WTC11 (cell line): ENCODE results near the gene AK5. TPM values are rescaled to one million over a fixed set of nuclear protein-coding genes. Genes with fewer than 3 reads are reported as not detected.

ENCODE experiments used
- ATAC-seq: fragments of 200-7000 bp; cut with Tn5 transposase; 2 replicates; pipeline ENCODE4 v1.10.0; 2021; ENCODE audit warnings: mild to moderate bottlenecking, moderate library complexity
- CTCF ChIA-PET: fragments of 300-600 bp; sonication (Branson Sonifier 250); formaldehyde crosslinking; loops from one replicate; lab custom pipeline; 2021; ENCODE audit warnings: antibody characterized with exemption; lab: Charles Lee
- POLR2A ChIA-PET: fragments of 350-600 bp; sonication (Branson Sonifier 250); formaldehyde crosslinking; loops from one replicate; lab custom pipeline; 2021; ENCODE audit warnings: antibody characterized with exemption; lab: Charles Lee
- DNase-seq: peaks from one replicate; pipeline ENCODE4 v3.0.0; 2021; ENCODE audit warnings: low spot score
- H3K27ac Mint-ChIP-seq: 2 replicates; pipeline ENCODE4 v1.8.0; 2021; ENCODE audit warnings: mixed read lengths
- H3K27me3 Mint-ChIP-seq: 2 replicates; pipeline ENCODE4 v1.8.0; 2021; ENCODE audit warnings: low read depth, mild to moderate bottlenecking, moderate library complexity, mixed read lengths
- H3K36me3 Mint-ChIP-seq: 2 replicates; pipeline ENCODE4 v1.8.0; 2021; ENCODE audit warnings: mixed read lengths
- H3K4me1 Mint-ChIP-seq: 2 replicates; pipeline ENCODE4 v1.8.0; 2022; ENCODE audit warnings: mixed read lengths
- H3K4me3 Mint-ChIP-seq: 2 replicates; pipeline ENCODE4 v1.8.0; 2021; ENCODE audit warnings: mild to moderate bottlenecking, moderate library complexity, mixed read lengths
- H3K9me3 Mint-ChIP-seq: 2 replicates; pipeline ENCODE4 v1.8.0; 2021; ENCODE audit warnings: mixed read lengths
- CBFB ChIP-seq: sonication (generic); formaldehyde crosslinking; IDR thresholded peaks from 2 replicates; pipeline ENCODE4 v1.8.1; 2022; ENCODE audit warnings: mild to moderate bottlenecking, low read depth, missing genetic modification reagents
- CREB1 ChIP-seq: sonication (generic); formaldehyde crosslinking; IDR thresholded peaks from 2 replicates; pipeline ENCODE4 v1.8.0; 2023; ENCODE audit warnings: mild to moderate bottlenecking, missing genetic modification reagents
- ELF4 ChIP-seq: sonication (generic); formaldehyde crosslinking; IDR thresholded peaks from 2 replicates; pipeline ENCODE4 v1.8.1; 2022; ENCODE audit warnings: low read depth, mild to moderate bottlenecking, moderate library complexity, missing genetic modification reagents
- ETV6 ChIP-seq: sonication (generic); formaldehyde crosslinking; IDR thresholded peaks from 2 replicates; pipeline ENCODE4 v1.8.1; 2022; ENCODE audit warnings: mild to moderate bottlenecking, missing genetic modification reagents
- FOXK1 ChIP-seq: sonication (generic); formaldehyde crosslinking; IDR thresholded peaks from 2 replicates; pipeline ENCODE4 v1.8.0; 2022; ENCODE audit warnings: mild to moderate bottlenecking, moderate library complexity, missing genetic modification reagents
- GRHL2 ChIP-seq: fragments of 250-450 bp; sonication (Bioruptor Pico); IDR thresholded peaks from 2 replicates; pipeline ENCODE4 v1.8.0; 2022; ENCODE audit warnings: mild to moderate bottlenecking, moderate library complexity; ENCODE audit not compliant: insufficient replicate concordance, severe bottlenecking
- MXD4 ChIP-seq: fragments of 250-450 bp; sonication (Bioruptor Pico); IDR thresholded peaks from 2 replicates; pipeline ENCODE4 v1.8.0; 2021; ENCODE audit warnings: mild to moderate bottlenecking, moderate library complexity, borderline replicate concordance
- MYBL2 ChIP-seq: sonication (generic); formaldehyde crosslinking; IDR thresholded peaks from 2 replicates; pipeline ENCODE4 v1.8.1; 2023; ENCODE audit warnings: mild to moderate bottlenecking, moderate library complexity, missing genetic modification reagents
- NR3C1 ChIP-seq: sonication (generic); formaldehyde crosslinking; conservative IDR thresholded peaks from 2 replicates; pipeline ENCODE4 v1.8.1; 2023; ENCODE audit warnings: low read depth, mild to moderate bottlenecking, missing genetic modification reagents
- RELA ChIP-seq: sonication (generic); formaldehyde crosslinking; IDR thresholded peaks from 2 replicates; pipeline ENCODE4 v1.8.1; 2022; ENCODE audit warnings: missing genetic modification reagents, mild to moderate bottlenecking, borderline replicate concordance
- SMAD3 ChIP-seq: sonication (generic); formaldehyde crosslinking; IDR thresholded peaks from 2 replicates; pipeline ENCODE4 v1.8.0; 2022; ENCODE audit warnings: missing genetic modification reagents, mild to moderate bottlenecking, borderline replicate concordance
- TCF7 ChIP-seq: sonication (generic); formaldehyde crosslinking; IDR thresholded peaks from 2 replicates; pipeline ENCODE4 v1.8.0; 2022; ENCODE audit warnings: mild to moderate bottlenecking, low read depth, missing genetic modification reagents, moderate library complexity
- TP53 ChIP-seq: sonication (generic); formaldehyde crosslinking; IDR thresholded peaks from 2 replicates; pipeline ENCODE4 v1.8.1; 2023; ENCODE audit warnings: mild to moderate bottlenecking, missing genetic modification reagents
- ZBTB21 ChIP-seq: sonication (generic); formaldehyde crosslinking; IDR thresholded peaks from 2 replicates; pipeline ENCODE4 v1.8.1; 2023; ENCODE audit warnings: mild to moderate bottlenecking, missing genetic modification reagents, borderline replicate concordance
- total RNA-seq: library from RNA; stranded (reverse); gene quantifications from 3 replicates; pipeline ENCODE4 v1.2.3, GENCODE V29; 2021
- TF ChIP-seq, protein P1 (sequence below): fragments of 250-450 bp; sonication (Bioruptor Pico); IDR thresholded peaks from 2 replicates; pipeline ENCODE4 v1.9.0; 2021; ENCODE audit warnings: mild to moderate bottlenecking, borderline replicate concordance
- TF ChIP-seq, protein P2 (sequence below): sonication (generic); formaldehyde crosslinking; IDR thresholded peaks from 2 replicates; pipeline ENCODE4 v1.8.0; 2022; ENCODE audit warnings: mild to moderate bottlenecking, missing genetic modification reagents
- TF ChIP-seq, protein P3 (sequence below): sonication (generic); formaldehyde crosslinking; IDR thresholded peaks from 2 replicates; pipeline ENCODE4 v1.8.1; 2023; ENCODE audit warnings: mild to moderate bottlenecking, missing genetic modification reagents, moderate library complexity
- TF ChIP-seq, protein P4 (sequence below): fragments of 250-450 bp; sonication (Bioruptor Pico); IDR thresholded peaks from 2 replicates; pipeline ENCODE4 v1.9.0; 2021; ENCODE audit warnings: mild to moderate bottlenecking
- TF ChIP-seq, protein P5 (sequence below): fragments of 250-450 bp; sonication (Bioruptor Pico); IDR thresholded peaks from 2 replicates; pipeline ENCODE4 v1.9.0; 2021; ENCODE audit warnings: moderate library complexity, mild to moderate bottlenecking, inconsistent platforms, borderline replicate concordance
- TF ChIP-seq, protein P6 (sequence below): sonication (generic); formaldehyde crosslinking; IDR thresholded peaks from 2 replicates; pipeline ENCODE4 v1.8.1; 2023; ENCODE audit warnings: mild to moderate bottlenecking, missing genetic modification reagents, moderate library complexity
- TF ChIP-seq, protein P7 (sequence below): sonication (generic); formaldehyde crosslinking; IDR thresholded peaks from 2 replicates; pipeline ENCODE4 v1.8.0; 2023; ENCODE audit warnings: missing genetic modification reagents, mild to moderate bottlenecking, borderline replicate concordance

Gene AK5
- total RNA-seq, 1 experiment from 2014 or later = 3.0 TPM

DNA sequence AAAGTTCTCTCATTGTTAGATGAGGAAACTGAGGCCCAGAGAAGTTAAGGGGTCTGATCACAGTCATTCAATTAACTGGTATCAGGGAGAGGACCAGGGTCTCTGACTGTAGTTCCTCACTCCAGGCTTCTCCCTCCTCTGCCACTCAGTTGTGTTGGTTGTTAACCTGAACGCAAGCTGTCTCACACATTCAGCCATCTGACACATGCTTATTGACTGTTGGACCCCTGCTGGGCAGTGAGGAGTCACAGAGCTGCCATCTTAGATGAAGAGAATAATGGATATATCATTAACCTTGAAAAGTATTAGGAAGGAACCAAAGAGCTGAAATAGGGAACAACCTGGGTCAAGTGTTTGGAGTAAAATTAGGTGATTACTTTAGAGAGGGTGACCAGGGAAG lies 205.8 kb downstream of the AK5 start:
- Mint-ChIP-seq H3K36me3 (no peaks in the 10 kb centered on the region), H3K27me3 (no peaks in the 10 kb centered on the region), H3K27ac (no peak overlapping the region), H3K4me3 (no peak overlapping the region), H3K9me3 (no peaks in the 10 kb centered on the region), H3K4me1 (peaks cover 8% of the 10 kb centered on the region)
- DNase-seq = no peak
- no peak for ATAC-seq
- TF ChIP-seq TCF7 (CRISPR knock-in tag) = no peak
- no peak for TF ChIP-seq SMAD3 (CRISPR knock-in tag)
- TF ChIP-seq NR3C1 (CRISPR knock-in tag) = no peak
- no peak for TF ChIP-seq ELF4 (CRISPR knock-in tag)
- TF ChIP-seq, protein P1, sequence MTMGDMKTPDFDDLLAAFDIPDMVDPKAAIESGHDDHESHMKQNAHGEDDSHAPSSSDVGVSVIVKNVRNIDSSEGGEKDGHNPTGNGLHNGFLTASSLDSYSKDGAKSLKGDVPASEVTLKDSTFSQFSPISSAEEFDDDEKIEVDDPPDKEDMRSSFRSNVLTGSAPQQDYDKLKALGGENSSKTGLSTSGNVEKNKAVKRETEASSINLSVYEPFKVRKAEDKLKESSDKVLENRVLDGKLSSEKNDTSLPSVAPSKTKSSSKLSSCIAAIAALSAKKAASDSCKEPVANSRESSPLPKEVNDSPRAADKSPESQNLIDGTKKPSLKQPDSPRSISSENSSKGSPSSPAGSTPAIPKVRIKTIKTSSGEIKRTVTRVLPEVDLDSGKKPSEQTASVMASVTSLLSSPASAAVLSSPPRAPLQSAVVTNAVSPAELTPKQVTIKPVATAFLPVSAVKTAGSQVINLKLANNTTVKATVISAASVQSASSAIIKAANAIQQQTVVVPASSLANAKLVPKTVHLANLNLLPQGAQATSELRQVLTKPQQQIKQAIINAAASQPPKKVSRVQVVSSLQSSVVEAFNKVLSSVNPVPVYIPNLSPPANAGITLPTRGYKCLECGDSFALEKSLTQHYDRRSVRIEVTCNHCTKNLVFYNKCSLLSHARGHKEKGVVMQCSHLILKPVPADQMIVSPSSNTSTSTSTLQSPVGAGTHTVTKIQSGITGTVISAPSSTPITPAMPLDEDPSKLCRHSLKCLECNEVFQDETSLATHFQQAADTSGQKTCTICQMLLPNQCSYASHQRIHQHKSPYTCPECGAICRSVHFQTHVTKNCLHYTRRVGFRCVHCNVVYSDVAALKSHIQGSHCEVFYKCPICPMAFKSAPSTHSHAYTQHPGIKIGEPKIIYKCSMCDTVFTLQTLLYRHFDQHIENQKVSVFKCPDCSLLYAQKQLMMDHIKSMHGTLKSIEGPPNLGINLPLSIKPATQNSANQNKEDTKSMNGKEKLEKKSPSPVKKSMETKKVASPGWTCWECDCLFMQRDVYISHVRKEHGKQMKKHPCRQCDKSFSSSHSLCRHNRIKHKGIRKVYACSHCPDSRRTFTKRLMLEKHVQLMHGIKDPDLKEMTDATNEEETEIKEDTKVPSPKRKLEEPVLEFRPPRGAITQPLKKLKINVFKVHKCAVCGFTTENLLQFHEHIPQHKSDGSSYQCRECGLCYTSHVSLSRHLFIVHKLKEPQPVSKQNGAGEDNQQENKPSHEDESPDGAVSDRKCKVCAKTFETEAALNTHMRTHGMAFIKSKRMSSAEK = no peak
- no peak for TF ChIP-seq CBFB (CRISPR knock-in tag)
- TF ChIP-seq, protein P2, sequence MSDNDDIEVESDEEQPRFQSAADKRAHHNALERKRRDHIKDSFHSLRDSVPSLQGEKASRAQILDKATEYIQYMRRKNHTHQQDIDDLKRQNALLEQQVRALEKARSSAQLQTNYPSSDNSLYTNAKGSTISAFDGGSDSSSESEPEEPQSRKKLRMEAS (CRISPR knock-in tag) = no peak
- CTCF ChIA-PET = no interaction called here
- POLR2A ChIA-PET = no interaction called here

DNA sequence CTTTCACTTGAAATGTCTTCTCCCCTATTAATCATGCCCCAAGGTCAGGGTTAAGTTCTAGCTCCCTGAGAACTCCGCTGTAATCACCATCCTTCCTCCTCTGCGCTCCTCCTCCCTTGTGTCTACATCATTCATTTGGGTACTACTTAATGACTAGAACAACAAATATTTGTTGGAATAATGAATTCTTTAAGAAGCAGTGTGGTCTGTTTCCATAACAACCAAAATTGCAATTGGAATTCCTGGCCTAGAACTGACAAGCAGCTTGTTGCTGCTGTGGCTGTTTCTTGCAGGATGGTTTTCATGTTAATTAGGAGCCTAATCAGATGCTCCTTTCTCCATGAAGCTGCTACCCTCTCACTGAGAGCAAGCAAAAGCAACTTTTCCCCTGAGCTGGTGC lies 208.1 kb downstream of the AK5 start:
- ChIA-PET CTCF (interaction anchor here (1.0 to 1.3 kb wide), 2 partner anchors 13 to 43 kb away, joined by 3 to 5 read pairs; no protein-coding TSS in a partner anchor), POLR2A (interaction anchor here (0.7 kb wide), 2 partner anchors 14 to 437 kb away, joined by 3 read pairs; no protein-coding TSS in a partner anchor)
- H3K27me3 Mint-ChIP-seq = no peaks in the 10 kb centered on the region
- peaks cover 8% of the 10 kb centered on the region for H3K4me1 Mint-ChIP-seq
- peak overlapping the region; percentile 4 for H3K27ac Mint-ChIP-seq
- no peak for DNase-seq
- no peaks in the 10 kb centered on the region for H3K36me3 Mint-ChIP-seq
- no peaks in the 10 kb centered on the region; the same call in 1 of the 2 replicates for H3K9me3 Mint-ChIP-seq
- peak; percentile 52 for ATAC-seq
- no peak overlapping the region for H3K4me3 Mint-ChIP-seq
- TF ChIP-seq, protein P3, sequence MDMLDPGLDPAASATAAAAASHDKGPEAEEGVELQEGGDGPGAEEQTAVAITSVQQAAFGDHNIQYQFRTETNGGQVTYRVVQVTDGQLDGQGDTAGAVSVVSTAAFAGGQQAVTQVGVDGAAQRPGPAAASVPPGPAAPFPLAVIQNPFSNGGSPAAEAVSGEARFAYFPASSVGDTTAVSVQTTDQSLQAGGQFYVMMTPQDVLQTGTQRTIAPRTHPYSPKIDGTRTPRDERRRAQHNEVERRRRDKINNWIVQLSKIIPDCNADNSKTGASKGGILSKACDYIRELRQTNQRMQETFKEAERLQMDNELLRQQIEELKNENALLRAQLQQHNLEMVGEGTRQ (CRISPR knock-in tag) = no peak
- TF ChIP-seq TP53 = no peak
- TF ChIP-seq, protein P4, sequence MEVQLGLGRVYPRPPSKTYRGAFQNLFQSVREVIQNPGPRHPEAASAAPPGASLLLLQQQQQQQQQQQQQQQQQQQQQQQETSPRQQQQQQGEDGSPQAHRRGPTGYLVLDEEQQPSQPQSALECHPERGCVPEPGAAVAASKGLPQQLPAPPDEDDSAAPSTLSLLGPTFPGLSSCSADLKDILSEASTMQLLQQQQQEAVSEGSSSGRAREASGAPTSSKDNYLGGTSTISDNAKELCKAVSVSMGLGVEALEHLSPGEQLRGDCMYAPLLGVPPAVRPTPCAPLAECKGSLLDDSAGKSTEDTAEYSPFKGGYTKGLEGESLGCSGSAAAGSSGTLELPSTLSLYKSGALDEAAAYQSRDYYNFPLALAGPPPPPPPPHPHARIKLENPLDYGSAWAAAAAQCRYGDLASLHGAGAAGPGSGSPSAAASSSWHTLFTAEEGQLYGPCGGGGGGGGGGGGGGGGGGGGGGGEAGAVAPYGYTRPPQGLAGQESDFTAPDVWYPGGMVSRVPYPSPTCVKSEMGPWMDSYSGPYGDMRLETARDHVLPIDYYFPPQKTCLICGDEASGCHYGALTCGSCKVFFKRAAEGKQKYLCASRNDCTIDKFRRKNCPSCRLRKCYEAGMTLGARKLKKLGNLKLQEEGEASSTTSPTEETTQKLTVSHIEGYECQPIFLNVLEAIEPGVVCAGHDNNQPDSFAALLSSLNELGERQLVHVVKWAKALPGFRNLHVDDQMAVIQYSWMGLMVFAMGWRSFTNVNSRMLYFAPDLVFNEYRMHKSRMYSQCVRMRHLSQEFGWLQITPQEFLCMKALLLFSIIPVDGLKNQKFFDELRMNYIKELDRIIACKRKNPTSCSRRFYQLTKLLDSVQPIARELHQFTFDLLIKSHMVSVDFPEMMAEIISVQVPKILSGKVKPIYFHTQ = no peak
- TF ChIP-seq ZBTB21 (CRISPR knock-in tag) = no peak
- TF ChIP-seq RELA (CRISPR knock-in tag) = no peak
- TF ChIP-seq TCF7 (CRISPR knock-in tag) = no peak
- TF ChIP-seq CREB1 = no peak
- TF ChIP-seq, protein P5, sequence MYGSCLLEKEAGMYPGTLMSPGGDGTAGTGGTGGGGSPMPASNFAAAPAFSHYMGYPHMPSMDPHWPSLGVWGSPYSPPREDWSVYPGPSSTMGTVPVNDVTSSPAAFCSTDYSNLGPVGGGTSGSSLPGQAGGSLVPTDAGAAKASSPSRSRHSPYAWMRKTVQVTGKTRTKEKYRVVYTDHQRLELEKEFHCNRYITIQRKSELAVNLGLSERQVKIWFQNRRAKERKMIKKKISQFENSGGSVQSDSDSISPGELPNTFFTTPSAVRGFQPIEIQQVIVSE (CRISPR knock-in tag) = no peak
- TF ChIP-seq, protein P6, sequence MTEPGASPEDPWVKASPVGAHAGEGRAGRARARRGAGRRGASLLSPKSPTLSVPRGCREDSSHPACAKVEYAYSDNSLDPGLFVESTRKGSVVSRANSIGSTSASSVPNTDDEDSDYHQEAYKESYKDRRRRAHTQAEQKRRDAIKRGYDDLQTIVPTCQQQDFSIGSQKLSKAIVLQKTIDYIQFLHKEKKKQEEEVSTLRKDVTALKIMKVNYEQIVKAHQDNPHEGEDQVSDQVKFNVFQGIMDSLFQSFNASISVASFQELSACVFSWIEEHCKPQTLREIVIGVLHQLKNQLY (CRISPR knock-in tag) = no peak
- TF ChIP-seq MYBL2 (CRISPR knock-in tag) = no peak
- TF ChIP-seq, protein P7, sequence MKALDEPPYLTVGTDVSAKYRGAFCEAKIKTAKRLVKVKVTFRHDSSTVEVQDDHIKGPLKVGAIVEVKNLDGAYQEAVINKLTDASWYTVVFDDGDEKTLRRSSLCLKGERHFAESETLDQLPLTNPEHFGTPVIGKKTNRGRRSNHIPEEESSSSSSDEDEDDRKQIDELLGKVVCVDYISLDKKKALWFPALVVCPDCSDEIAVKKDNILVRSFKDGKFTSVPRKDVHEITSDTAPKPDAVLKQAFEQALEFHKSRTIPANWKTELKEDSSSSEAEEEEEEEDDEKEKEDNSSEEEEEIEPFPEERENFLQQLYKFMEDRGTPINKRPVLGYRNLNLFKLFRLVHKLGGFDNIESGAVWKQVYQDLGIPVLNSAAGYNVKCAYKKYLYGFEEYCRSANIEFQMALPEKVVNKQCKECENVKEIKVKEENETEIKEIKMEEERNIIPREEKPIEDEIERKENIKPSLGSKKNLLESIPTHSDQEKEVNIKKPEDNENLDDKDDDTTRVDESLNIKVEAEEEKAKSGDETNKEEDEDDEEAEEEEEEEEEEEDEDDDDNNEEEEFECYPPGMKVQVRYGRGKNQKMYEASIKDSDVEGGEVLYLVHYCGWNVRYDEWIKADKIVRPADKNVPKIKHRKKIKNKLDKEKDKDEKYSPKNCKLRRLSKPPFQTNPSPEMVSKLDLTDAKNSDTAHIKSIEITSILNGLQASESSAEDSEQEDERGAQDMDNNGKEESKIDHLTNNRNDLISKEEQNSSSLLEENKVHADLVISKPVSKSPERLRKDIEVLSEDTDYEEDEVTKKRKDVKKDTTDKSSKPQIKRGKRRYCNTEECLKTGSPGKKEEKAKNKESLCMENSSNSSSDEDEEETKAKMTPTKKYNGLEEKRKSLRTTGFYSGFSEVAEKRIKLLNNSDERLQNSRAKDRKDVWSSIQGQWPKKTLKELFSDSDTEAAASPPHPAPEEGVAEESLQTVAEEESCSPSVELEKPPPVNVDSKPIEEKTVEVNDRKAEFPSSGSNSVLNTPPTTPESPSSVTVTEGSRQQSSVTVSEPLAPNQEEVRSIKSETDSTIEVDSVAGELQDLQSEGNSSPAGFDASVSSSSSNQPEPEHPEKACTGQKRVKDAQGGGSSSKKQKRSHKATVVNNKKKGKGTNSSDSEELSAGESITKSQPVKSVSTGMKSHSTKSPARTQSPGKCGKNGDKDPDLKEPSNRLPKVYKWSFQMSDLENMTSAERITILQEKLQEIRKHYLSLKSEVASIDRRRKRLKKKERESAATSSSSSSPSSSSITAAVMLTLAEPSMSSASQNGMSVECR (CRISPR knock-in tag) = no peak
- no peak for TF ChIP-seq ETV6
- no peak for TF ChIP-seq GRHL2 (CRISPR knock-in tag)
- TF ChIP-seq MXD4 = no peak
- TF ChIP-seq FOXK1 = no peak
